PC-3 (cell line): Measurements from ENCODE around the gene GDF15. TPM values are rescaled to one million over a fixed set of nuclear protein-coding genes. Genes with fewer than 3 reads are reported as not detected.

Source experiments
- ATAC-seq: fragments of 200-7000 bp; cut with Tn5 transposase; 2 replicates; pipeline ENCODE4 v1.9.1; 2020; ENCODE audit warnings: mild to moderate bottlenecking, moderate library complexity
- BruUV-seq: library from RNA; stranded (reverse); fragments of 400-500 nt; replicated peaks from 2 replicates; lab custom pipeline; 2021; lab: Mats Ljungman, UMichigan
- CTCF ChIA-PET: fragments of 300-600 bp; sonication (Branson Sonifier 250); formaldehyde crosslinking; loops from one replicate; lab custom pipeline; 2022; ENCODE audit warnings: antibody characterized with exemption; lab: Charles Lee
- POLR2A ChIA-PET: fragments of 300-600 bp; sonication (Branson Sonifier 250); formaldehyde crosslinking; loops from one replicate; lab custom pipeline; 2022; ENCODE audit warnings: antibody characterized with exemption; ENCODE audit not compliant: unreplicated experiment; lab: Charles Lee
- DNase-seq: peaks from one replicate; pipeline ENCODE4 v3.0.0-alpha.2; 2015
- H2AFZ ChIP-seq: fragments of 300-600 bp; sonication (generic); 2 replicates; pipeline ENCODE4 v1.6.0; 2016; ENCODE audit warnings: antibody characterized with exemption, low read length
- H3F3A ChIP-seq: fragments of 300-600 bp; sonication (generic); one replicate; pipeline ENCODE4 v1.6.0; 2017; ENCODE audit warnings: antibody characterized with exemption, low read length, control low read depth, mild to moderate bottlenecking; ENCODE audit not compliant: unreplicated experiment
- H3K27ac ChIP-seq: fragments of 300-600 bp; sonication (generic); 2 replicates; pipeline ENCODE4 v1.5.1; 2016; ENCODE audit warnings: mild to moderate bottlenecking, low read length
- H3K27me3 ChIP-seq: fragments of 300-600 bp; sonication (generic); 2 replicates; pipeline ENCODE4 v1.6.1; 2016; ENCODE audit warnings: low read length, mixed read lengths
- H3K36me3 ChIP-seq: fragments of 300-600 bp; sonication (generic); 2 replicates; pipeline ENCODE4 v1.6.1; 2016; ENCODE audit warnings: low read depth, mixed run types, low read length, mixed read lengths
- H3K4me1 ChIP-seq: fragments of 300-600 bp; sonication (generic); 2 replicates; pipeline ENCODE4 v1.5.1; 2016; ENCODE audit warnings: low read length; ENCODE audit not compliant: insufficient read depth
- H3K4me2 ChIP-seq: fragments of 300-600 bp; sonication (generic); 2 replicates; pipeline ENCODE4 v1.6.0; 2016; ENCODE audit warnings: low read length
- H3K4me3 ChIP-seq: fragments of 300-600 bp; sonication (generic); 2 replicates; pipeline ENCODE4 v1.5.1; 2016; ENCODE audit warnings: mild to moderate bottlenecking, low read length, mixed read lengths
- H3K79me2 ChIP-seq: fragments of 300-600 bp; sonication (generic); 2 replicates; pipeline ENCODE4 v1.6.1; 2017; ENCODE audit warnings: low read length, mixed read lengths
- H3K9ac ChIP-seq: fragments of 300-600 bp; sonication (generic); 2 replicates; pipeline ENCODE4 v1.6.0; 2016; ENCODE audit warnings: mild to moderate bottlenecking, low read length
- H3K9me2 ChIP-seq: fragments of 300-600 bp; sonication (generic); replicated peaks from 2 replicates; pipeline ENCODE4 v1.6.1; 2016; ENCODE audit warnings: mixed run types, low read length, mixed read lengths
- H3K9me3 ChIP-seq: fragments of 300-600 bp; sonication (generic); 2 replicates; pipeline ENCODE4 v1.6.1; 2016; ENCODE audit warnings: low read length, mixed read lengths
- H4K20me1 ChIP-seq: fragments of 300-600 bp; sonication (generic); 2 replicates; pipeline ENCODE4 v1.6.1; 2016; ENCODE audit warnings: low read length, mixed read lengths
- CTCF ChIP-seq: fragments of 300-600 bp; sonication (generic); conservative IDR thresholded peaks from 2 replicates; pipeline ENCODE4 v1.5.1; 2017; ENCODE audit warnings: antibody characterized with exemption, low read depth, mild to moderate bottlenecking, low read length
- EZH2 ChIP-seq: fragments of 300-600 bp; sonication (generic); IDR thresholded peaks from one replicate; pipeline ENCODE4 v1.6.1; 2017; ENCODE audit warnings: antibody characterized with exemption, mild to moderate bottlenecking, low read length; ENCODE audit not compliant: unreplicated experiment
- EZH2phosphoT487 ChIP-seq: fragments of 300-600 bp; sonication (generic); IDR thresholded peaks from 2 replicates; pipeline ENCODE4 v1.6.1; 2018; ENCODE audit warnings: mild to moderate bottlenecking, antibody characterized with exemption, low read length, borderline replicate concordance
- intact Hi-C: fragments of 100-400 bp; cut with micrococcal nuclease; formaldehyde crosslinking; loops from 2 replicates; pipeline ENCODE4 v1.9.0; 2023
- total RNA-seq: library from RNA; depleted of rRNA; stranded (reverse); fragments of >200 nt; gene quantifications from 2 replicates; pipeline ENCODE4 v1.2.3, GENCODE V29; 2014

Gene GDF15
- total RNA-seq, 1 experiment from 2014 or later = 84.3 TPM

GRCh38 chr19:18414504-18415177 is 28.7 kb downstream of the GDF15 start:
- no peak overlapping the region for H3K9ac ChIP-seq
- no peak overlapping the region for H3K27ac ChIP-seq
- TF ChIP-seq EZH2phosphoT487 (no peak), EZH2 (no peak), CTCF (no peak)
- no peaks in the 10 kb centered on the region for H3F3A ChIP-seq
- DNase-seq (no peak), ATAC-seq (no peak)
- CTCF ChIA-PET = no interaction called here
- POLR2A ChIA-PET = no interaction called here
- H2AFZ ChIP-seq = no peak overlapping the region
- no TSS peak for BruUV-seq
- intact Hi-C loops = loop anchor here (10.0 kb wide), 2 partner anchors 140 to 210 kb away; partner anchors contain the start of genes IQCN and RAB3A
- H4K20me1 ChIP-seq = no peaks in the 10 kb centered on the region
- no peak overlapping the region for H3K4me2 ChIP-seq
- no peaks in the 10 kb centered on the region for H3K27me3 ChIP-seq
- no peak overlapping the region for H3K4me3 ChIP-seq
- H3K9me2 ChIP-seq = no peaks in the 10 kb centered on the region
- peaks cover 24% of the 10 kb centered on the region for H3K4me1 ChIP-seq
- H3K36me3 ChIP-seq = no peaks in the 10 kb centered on the region
- H3K9me3 ChIP-seq = no peaks in the 10 kb centered on the region
- H3K79me2 ChIP-seq = peaks cover under 1% of the 10 kb centered on the region; the same call in 1 of the 2 replicates

GRCh38 chr19:18415178-18415867 is 29.4 kb downstream of the GDF15 start:
- Histone ChIP-seq H3K36me3 (no peaks in the 10 kb centered on the region), H3K9ac (no peak overlapping the region), H3K79me2 (peaks cover 7% of the 10 kb centered on the region), H3K4me1 (peaks cover 29% of the 10 kb centered on the region), H3F3A (no peaks in the 10 kb centered on the region), H3K9me3 (no peaks in the 10 kb centered on the region), H3K4me3 (no peak overlapping the region), H3K27ac (no peak overlapping the region), H3K27me3 (no peaks in the 10 kb centered on the region), H4K20me1 (no peaks in the 10 kb centered on the region), H3K4me2 (no peak overlapping the region), H3K9me2 (no peaks in the 10 kb centered on the region), H2AFZ (no peak overlapping the region)
- no TSS peak for BruUV-seq
- ChIA-PET POLR2A (no interaction called here), CTCF (no interaction called here)
- TF ChIP-seq EZH2phosphoT487 (no peak), EZH2 (no peak), CTCF (no peak)
- ATAC-seq (no peak), DNase-seq (no peak)
- intact Hi-C loops = loop anchor here (10.0 kb wide), 2 partner anchors 141 to 211 kb away; partner anchors contain the start of genes IQCN and RAB3A
